HEK293T (cell line): ENCODE measurements around the gene CGREF1.

Experiments
- CTCF ChIA-PET: fragments of 350-600 bp; formaldehyde crosslinking; extraction: SDS; loops from one replicate; lab custom pipeline; 2021; ENCODE audit warnings: antibody characterized with exemption, inconsistent platforms; lab: Yijun Ruan, JAX
- POLR2A ChIA-PET: fragments of 350-600 bp; formaldehyde crosslinking; extraction: SDS; loops from one replicate; lab custom pipeline; 2020; ENCODE audit warnings: antibody characterized with exemption, inconsistent platforms; lab: Yijun Ruan, JAX
- DNase-seq: peaks from one replicate; pipeline ENCODE4 v3.0.0; 2012; ENCODE audit warnings: mixed read lengths; ENCODE audit errors: extremely low spot score
- ARNT ChIP-seq: fragments of 450-650 bp; IDR thresholded peaks from 2 replicates; pipeline ENCODE4 v1.6.1; 2017; ENCODE audit warnings: mild to moderate bottlenecking
- BHLHE40 ChIP-seq: fragments of 450-650 bp; IDR thresholded peaks from 2 replicates; pipeline ENCODE4 v1.6.1; 2016; ENCODE audit warnings: mild to moderate bottlenecking, moderate library complexity, borderline replicate concordance
- CTBP1 ChIP-seq: fragments of 450-650 bp; IDR thresholded peaks from 2 replicates; pipeline ENCODE4 v1.6.1; 2016; ENCODE audit warnings: borderline replicate concordance
- FOXA1 ChIP-seq: fragments of 450-650 bp; IDR thresholded peaks from 2 replicates; pipeline ENCODE4 v1.6.1; 2016; ENCODE audit warnings: mild to moderate bottlenecking
- FOXK2 ChIP-seq: fragments of 450-650 bp; IDR thresholded peaks from 2 replicates; pipeline ENCODE4 v1.6.1; 2016; ENCODE audit warnings: mild to moderate bottlenecking
- FOXM1 ChIP-seq: fragments of 450-650 bp; IDR thresholded peaks from 2 replicates; pipeline ENCODE4 v1.6.1; 2017; ENCODE audit warnings: mild to moderate bottlenecking, borderline replicate concordance
- L3MBTL2 ChIP-seq: fragments of 450-650 bp; conservative IDR thresholded peaks from 2 replicates; pipeline ENCODE4 v1.6.1; 2016; ENCODE audit warnings: mild to moderate bottlenecking
- LEF1 ChIP-seq: fragments of 450-650 bp; IDR thresholded peaks from 2 replicates; pipeline ENCODE4 v1.6.1; 2017; ENCODE audit warnings: mild to moderate bottlenecking, borderline replicate concordance
- TARDBP ChIP-seq: fragments of 450-650 bp; IDR thresholded peaks from 2 replicates; pipeline ENCODE4 v1.6.1; 2016
- ZNF384 ChIP-seq: fragments of 450-650 bp; IDR thresholded peaks from 2 replicates; pipeline ENCODE4 v1.6.1; 2016

Gene CGREF1

GRCh38 chr2:27050996-27051901 is 67.7 kb downstream of the CGREF1 start, which contains the start of gene AGBL5:
TSS of gene AGBL5 (plus strand) at chr2:27051668. CDS start at chr2:27052959, 1,291 bp downstream.
- TF ChIP-seq FOXK2 (no peak), ZNF384 (no peak), CTBP1 (0 out of 2 replicates have a peak, but pooled peaks have one; percentile 6), FOXM1 (no peak), ARNT (0 out of 2 replicates have a peak, but pooled peaks have one; percentile 47), FOXA1 (no peak), LEF1 (no peak), BHLHE40 (no peak), L3MBTL2 (peak; percentile 98), TARDBP (peak; percentile 84)
- ChIA-PET CTCF (interaction anchor here (0.7 to 1.5 kb wide), 4 partner anchors 32 to 90 kb away, joined by 3 to 5 read pairs (median 4); no protein-coding TSS in a partner anchor), POLR2A (interaction anchor here (0.8 to 7.4 kb wide), 17 partner anchors 9 to 359 kb away, joined by 3 to 91 read pairs (median 4); partner anchors contain the start of genes ABHD1, EMILIN1, KHK and OST4)
- peak; percentile 93 for DNase-seq
